CD4-positive, alpha-beta T cell (primary cell): ENCODE results near the gene TNS3. TPM values are rescaled to one million over a fixed set of nuclear protein-coding genes. Genes with fewer than 3 reads are reported as not detected.
"Not testable (repeated sequence)": the region's sequence is repeated elsewhere in the genome, so short reads cannot be mapped to it uniquely, and the experiment has no call there.

Source experiments
- ATAC-seq: fragments of 200-7000 bp; cut with Tn5 transposase; one replicate; pipeline ENCODE4 v1.10.0; 2022; ENCODE audit warnings: mild to moderate bottlenecking; ENCODE audit not compliant: poor library complexity
- CTCF ChIA-PET: fragments of 350-600 bp; sonication (Branson Sonifier 250); formaldehyde crosslinking; loops from one replicate; lab custom pipeline; 2021; ENCODE audit warnings: antibody characterized with exemption, inconsistent platforms; lab: Charles Lee
- POLR2A ChIA-PET: fragments of 350-600 bp; sonication (Branson Sonifier 250); formaldehyde crosslinking; loops from one replicate; lab custom pipeline; 2021; ENCODE audit warnings: antibody characterized with exemption, inconsistent platforms; lab: Charles Lee
- DNase-seq, 14 experiments: peaks; one replicate each; pipeline ENCODE4 v3.0.0-alpha.2; 2013 to 2020; ENCODE audit warnings: mixed read lengths in 2 of 14
- H3K27ac ChIP-seq, 2 donors: one replicate each; pipeline versions ENCODE4 v1.5.1 to v1.7.0; 2013; ENCODE audit warnings: low read length in 2 of 2, low read depth in 1 of 2, mild to moderate bottlenecking in 1 of 2
- H3K27me3 ChIP-seq, 2 experiments: 1 replicate in 1 of 2; 2 replicates in 1 of 2; pipeline versions ENCODE4 v1.6.1 to v1.7.0; 2013; ENCODE audit warnings: low read length in 2 of 2, control low read depth in 1 of 2, mild to moderate bottlenecking in 1 of 2, moderate library complexity in 1 of 2; ENCODE audit not compliant: insufficient read depth in 2 of 2, control insufficient read depth in 1 of 2
- H3K36me3 ChIP-seq: one replicate; pipeline ENCODE4 v1.6.1; 2013; ENCODE audit warnings: low read length, control low read depth; ENCODE audit not compliant: insufficient read depth
- H3K4me1 ChIP-seq: one replicate; pipeline ENCODE4 v1.6.1; 2013; ENCODE audit warnings: low read length, control low read depth; ENCODE audit not compliant: insufficient read depth
- H3K4me3 ChIP-seq: one replicate; pipeline ENCODE4 v1.5.1; 2013; ENCODE audit warnings: mild to moderate bottlenecking, low read length, moderate library complexity
- H3K9me3 ChIP-seq, 2 experiments: 1 replicate in 1 of 2; 2 replicates in 1 of 2; pipeline versions ENCODE4 v1.6.1 to v1.7.0; 2013; ENCODE audit warnings: low read length in 2 of 2, mild to moderate bottlenecking in 2 of 2, control low read depth in 1 of 2, moderate library complexity in 1 of 2; ENCODE audit not compliant: control insufficient read depth in 1 of 2, insufficient read depth in 1 of 2
- H3K27ac Mint-ChIP-seq: one replicate; pipeline ENCODE4 v1.8.0; 2020; ENCODE audit warnings: mixed read lengths
- H3K27me3 Mint-ChIP-seq: one replicate; pipeline ENCODE4 v1.8.0; 2021; ENCODE audit warnings: mixed read lengths
- H3K36me3 Mint-ChIP-seq: one replicate; pipeline ENCODE4 v1.8.0; 2021; ENCODE audit warnings: low read depth, mixed read lengths
- H3K4me1 Mint-ChIP-seq: one replicate; pipeline ENCODE4 v1.8.0; 2021; ENCODE audit warnings: low read depth, mixed read lengths
- H3K4me3 Mint-ChIP-seq: one replicate; pipeline ENCODE4 v1.8.0; 2020; ENCODE audit warnings: mild to moderate bottlenecking, mixed read lengths
- H3K9me3 Mint-ChIP-seq: one replicate; pipeline ENCODE4 v1.8.0; 2020; ENCODE audit warnings: mixed read lengths
- CTCF ChIP-seq: fragments of 200-600 bp; IDR thresholded peaks from one replicate; pipeline ENCODE4 v1.8.0; 2022; ENCODE audit warnings: antibody characterized with exemption, mild to moderate bottlenecking
- intact Hi-C, 2 experiments: fragments of 100-400 bp; cut with DNase I in 1 of 2; cut with micrococcal nuclease in 1 of 2; formaldehyde crosslinking; loops; one replicate each; pipeline versions ENCODE4 v1.15.1 to v1.9.0; 2023 to 2025; cut with DNase I, micrococcal nuclease
- total RNA-seq, 174 experiments: library from RNA in 2 of 174; stranded (reverse) in 2 of 174; gene quantifications; one replicate each; pipeline ENCODE4 v1.2.3 and lab custom pipeline; 2021 to 2026

Gene TNS3
- total RNA-seq, 2 experiments from 2014 or later: 0.16 to 0.47 TPM

- H3K27ac ChIP-seq: no peak overlapping the region
- H3K27ac Mint-ChIP-seq: no peak overlapping the region
- TF ChIP-seq CTCF: no peak
- H3K27me3 Mint-ChIP-seq: no peaks in the 10 kb centered on the region
- no peak overlapping the region for H3K4me3 Mint-ChIP-seq
- no peaks in the 10 kb centered on the region for H3K4me1 Mint-ChIP-seq
- no peak overlapping the region for H3K4me3 ChIP-seq
- intact Hi-C loops: no loop called here
- POLR2A ChIA-PET: no interaction called here
- DNase-seq (no peak), ATAC-seq (no peak)
- no peaks in the 10 kb centered on the region for H3K36me3 Mint-ChIP-seq
- H3K4me1 ChIP-seq: no peaks in the 10 kb centered on the region
- H3K36me3 ChIP-seq: no peaks in the 10 kb centered on the region
- CTCF ChIA-PET: no interaction called here
- H3K9me3 Mint-ChIP-seq: no peaks in the 10 kb centered on the region
- peaks cover 0 to 9% of the 10 kb centered on the region in 2 experiments for H3K9me3 ChIP-seq
- no peaks in the 10 kb centered on the region for H3K27me3 ChIP-seq
Measured at GRCh38 chr7:47611045-47611511, 29.2 kb upstream of the TNS3 start.

GRCh38 chr7:47610506-47611044, 28.7 kb upstream of the TNS3 start:
- intact Hi-C loops: no loop called here
- Mint-ChIP-seq H3K4me1 (no peaks in the 10 kb centered on the region), H3K27me3 (no peaks in the 10 kb centered on the region), H3K36me3 (no peaks in the 10 kb centered on the region), H3K4me3 (no peak overlapping the region), H3K9me3 (no peaks in the 10 kb centered on the region), H3K27ac (no peak overlapping the region)
- TF ChIP-seq CTCF: no peak
- CTCF ChIA-PET: no interaction called here
- H3K27ac ChIP-seq: no peak overlapping the region
- no peak for DNase-seq
- ATAC-seq: no peak
- no peak overlapping the region for H3K4me3 ChIP-seq
- H3K36me3 ChIP-seq: no peaks in the 10 kb centered on the region
- H3K4me1 ChIP-seq: no peaks in the 10 kb centered on the region
- H3K27me3 ChIP-seq: no peaks in the 10 kb centered on the region
- peaks cover 0 to 9% of the 10 kb centered on the region in 2 experiments for H3K9me3 ChIP-seq
- POLR2A ChIA-PET: no interaction called here

GRCh38 chr7:47609803-47610452, 28.0 kb upstream of the TNS3 start:
- ATAC-seq (no peak), DNase-seq (no peak)
- Mint-ChIP-seq H3K4me3 (no peak overlapping the region), H3K27me3 (no peaks in the 10 kb centered on the region), H3K36me3 (no peaks in the 10 kb centered on the region), H3K4me1 (no peaks in the 10 kb centered on the region), H3K27ac (no peak overlapping the region), H3K9me3 (no peaks in the 10 kb centered on the region)
- ChIA-PET CTCF (no interaction called here), POLR2A (no interaction called here)
- TF ChIP-seq CTCF: no peak
- Histone ChIP-seq H3K9me3 (peaks cover 0 to 6% of the 10 kb centered on the region in 2 experiments), H3K36me3 (no peaks in the 10 kb centered on the region), H3K27me3 (no peaks in the 10 kb centered on the region), H3K4me3 (no peak overlapping the region), H3K27ac (no peak overlapping the region), H3K4me1 (no peaks in the 10 kb centered on the region)
- intact Hi-C loops: no loop called here

GRCh38 chr7:47606593-47607046, 24.7 kb upstream of the TNS3 start:
- H3K36me3 Mint-ChIP-seq, H3K27ac ChIP-seq, H3K9me3 Mint-ChIP-seq, POLR2A ChIA-PET, H3K4me1 ChIP-seq, CTCF ChIA-PET, H3K36me3 ChIP-seq, H3K4me1 Mint-ChIP-seq, intact Hi-C loops, H3K4me3 Mint-ChIP-seq, H3K27me3 ChIP-seq, DNase-seq, H3K27me3 Mint-ChIP-seq, ATAC-seq, H3K9me3 ChIP-seq, H3K4me3 ChIP-seq, H3K27ac Mint-ChIP-seq: not testable (repeated sequence)
